GM18499 (cell line): ENCODE results near the gene CCL7.

ENCODE experiments used
- ATAC-seq: cut with Tn5 transposase; IDR thresholded peaks from one replicate; pipeline ENCODE4 v1.9.1; 2021; ENCODE audit warnings: moderate number of reproducible peaks; ENCODE audit not compliant: insufficient read depth, unreplicated experiment

Gene CCL7

GRCh38 chr17:34245351-34245905 is 24.6 kb upstream of the CCL7 start:
- ATAC-seq: no peak

GRCh38 chr17:34246446-34246845 is 23.6 kb upstream of the CCL7 start:
- ATAC-seq: no peak

DNA sequence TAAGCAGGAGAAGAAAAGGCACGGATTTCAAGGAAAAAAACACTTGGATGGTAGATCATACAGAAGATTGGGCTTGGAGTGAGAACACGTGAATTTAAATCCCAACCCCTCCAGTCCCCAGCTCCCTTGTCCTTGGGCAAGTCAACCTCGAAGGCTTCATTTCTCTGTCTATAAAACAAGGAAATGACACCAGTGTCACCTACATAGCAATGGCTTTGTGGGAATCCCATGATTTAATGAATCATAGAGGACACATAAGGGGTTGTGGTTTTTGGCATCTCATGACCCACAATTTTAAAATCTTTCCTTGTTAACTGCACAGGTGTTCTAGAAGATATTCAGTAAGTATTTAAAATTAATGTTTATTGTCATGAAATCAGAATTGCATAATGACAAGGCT is 23.1 kb upstream of the CCL7 start:
- ATAC-seq: no peak

- no peak for ATAC-seq
These were observed 21.5 kb upstream of the CCL7 start for GRCh38 chr17:34248511-34249024.

- no peak for ATAC-seq
These were observed 21.0 kb upstream of the CCL7 start for GRCh38 chr17:34249061-34249460.

DNA sequence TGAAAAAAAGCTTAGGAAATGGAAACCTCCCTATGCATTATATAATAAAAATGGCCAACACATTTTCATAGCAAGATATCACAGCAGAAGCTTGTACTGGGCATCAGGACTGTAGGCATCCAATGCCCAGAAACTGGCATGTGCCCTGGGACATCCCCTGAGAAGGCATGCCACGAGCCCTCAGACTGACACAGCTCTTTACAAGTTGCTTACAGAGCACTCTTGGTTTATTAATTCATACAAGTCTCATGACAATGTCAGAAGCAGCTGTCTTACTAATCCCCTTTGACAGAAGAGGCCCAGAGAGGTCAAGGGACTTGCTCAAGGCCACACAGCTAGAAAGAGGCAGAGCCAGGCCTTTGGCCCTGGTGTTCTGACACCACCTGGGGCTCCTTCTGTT is 20.5 kb upstream of the CCL7 start:
- no peak for ATAC-seq

GRCh38 chr17:34251186-34251585 is 18.8 kb upstream of the CCL7 start:
- ATAC-seq: no peak

DNA sequence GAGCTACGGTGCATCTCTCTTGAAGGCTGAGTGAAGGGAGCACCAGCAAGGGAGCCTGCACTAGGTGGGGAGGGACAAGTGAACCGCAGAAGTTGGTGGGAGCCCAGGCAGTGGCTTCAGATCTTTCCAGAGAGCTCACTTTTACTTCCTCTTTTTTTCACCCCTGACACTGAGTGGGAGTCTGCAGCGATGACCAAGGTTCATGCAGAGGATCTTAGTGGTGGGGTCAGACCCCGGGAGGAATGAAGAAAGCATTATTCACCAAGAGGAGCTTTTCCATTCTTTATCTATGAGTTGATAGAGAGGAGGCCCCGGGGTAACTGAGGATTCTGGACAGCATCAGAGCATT is 18.0 kb upstream of the CCL7 start:
- ATAC-seq: no peak

GRCh38 chr17:34252444-34253138 is 17.4 kb upstream of the CCL7 start:
- no peak for ATAC-seq

GRCh38 chr17:34253139-34253525 is 16.9 kb upstream of the CCL7 start:
- no peak for ATAC-seq

GRCh38 chr17:34254146-34254545 is 15.9 kb upstream of the CCL7 start:
- ATAC-seq: no peak

DNA sequence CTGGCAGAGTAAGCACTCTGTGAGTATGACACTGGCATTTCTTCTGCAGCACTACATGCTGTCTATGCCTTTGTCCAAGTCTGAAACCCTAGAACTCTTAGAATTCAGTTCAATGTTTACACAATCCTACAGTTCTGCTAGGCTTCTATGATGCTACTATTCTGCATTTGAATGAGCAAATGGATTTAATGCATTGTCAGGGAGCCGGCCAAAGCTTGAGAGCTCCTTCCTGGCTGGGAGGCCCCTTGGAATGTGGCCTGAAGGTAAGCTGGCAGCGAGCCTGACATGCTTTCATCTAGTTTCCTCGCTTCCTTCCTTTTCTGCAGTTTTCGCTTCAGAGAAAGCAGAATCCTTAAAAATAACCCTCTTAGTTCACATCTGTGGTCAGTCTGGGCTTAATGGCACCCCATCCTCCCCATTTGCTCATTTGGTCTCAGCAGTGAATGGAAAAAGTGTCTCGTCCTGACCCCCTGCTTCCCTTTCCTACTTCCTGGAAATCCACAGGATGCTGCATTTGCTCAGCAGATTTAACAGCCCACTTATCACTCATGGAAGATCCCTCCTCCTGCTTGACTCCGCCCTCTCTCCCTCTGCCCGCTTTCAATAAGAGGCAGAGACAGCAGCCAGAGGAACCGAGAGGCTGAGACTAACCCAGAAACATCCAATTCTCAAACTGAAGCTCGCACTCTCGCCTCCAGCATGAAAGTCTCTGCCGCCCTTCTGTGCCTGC is 15.2 kb upstream of the CCL7 start, which contains the start of gene CCL2:
Gene CCL2, plus strand, starts transcription at position 635 of the 730 bp plus-strand sequence. Its CDS starts 65 bp downstream, at position 700.
- ATAC-seq: no peak

DNA sequence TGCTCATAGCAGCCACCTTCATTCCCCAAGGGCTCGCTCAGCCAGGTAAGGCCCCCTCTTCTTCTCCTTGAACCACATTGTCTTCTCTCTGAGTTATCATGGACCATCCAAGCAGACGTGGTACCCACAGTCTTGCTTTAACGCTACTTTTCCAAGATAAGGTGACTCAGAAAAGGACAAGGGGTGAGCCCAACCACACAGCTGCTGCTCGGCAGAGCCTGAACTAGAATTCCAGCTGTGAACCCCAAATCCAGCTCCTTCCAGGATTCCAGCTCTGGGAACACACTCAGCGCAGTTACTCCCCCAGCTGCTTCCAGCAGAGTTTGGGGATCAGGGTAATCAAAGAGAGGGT is 14.7 kb upstream of the CCL7 start:
- no peak for ATAC-seq

DNA sequence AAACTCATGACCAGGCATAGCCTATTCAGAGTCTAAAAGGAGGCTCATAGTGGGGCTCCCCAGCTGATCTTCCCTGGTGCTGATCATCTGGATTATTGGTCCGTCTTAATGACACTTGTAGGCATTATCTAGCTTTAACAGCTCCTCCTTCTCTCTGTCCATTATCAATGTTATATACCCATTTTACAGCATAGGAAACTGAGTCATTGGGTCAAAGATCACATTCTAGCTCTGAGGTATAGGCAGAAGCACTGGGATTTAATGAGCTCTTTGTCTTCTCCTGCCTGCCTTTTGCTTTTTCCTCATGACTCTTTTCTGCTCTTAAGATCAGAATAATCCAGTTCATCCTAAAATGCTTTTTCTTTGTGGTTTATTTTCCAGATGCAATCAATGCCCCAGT is 14.2 kb upstream of the CCL7 start:
- ATAC-seq: no peak

- ATAC-seq: no peak
These were observed 12.6 kb upstream of the CCL7 start for GRCh38 chr17:34257299-34257985.

DNA sequence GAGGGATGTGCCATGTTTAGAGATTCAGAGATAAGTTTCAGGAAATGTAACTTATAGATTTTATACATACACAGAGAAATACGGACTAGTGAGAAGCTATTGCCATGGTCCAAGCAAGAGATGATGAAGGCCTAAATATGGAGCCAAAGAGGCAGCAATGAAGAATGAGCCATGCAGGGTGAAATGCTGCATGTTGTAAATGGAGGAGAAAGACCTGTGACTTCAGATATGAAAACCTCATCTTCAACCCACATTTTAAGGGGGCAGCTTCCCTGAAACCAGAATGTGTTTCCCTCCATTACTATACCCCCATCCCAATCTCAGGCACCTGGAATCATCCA is 12.1 kb upstream of the CCL7 start:
- no peak for ATAC-seq

DNA sequence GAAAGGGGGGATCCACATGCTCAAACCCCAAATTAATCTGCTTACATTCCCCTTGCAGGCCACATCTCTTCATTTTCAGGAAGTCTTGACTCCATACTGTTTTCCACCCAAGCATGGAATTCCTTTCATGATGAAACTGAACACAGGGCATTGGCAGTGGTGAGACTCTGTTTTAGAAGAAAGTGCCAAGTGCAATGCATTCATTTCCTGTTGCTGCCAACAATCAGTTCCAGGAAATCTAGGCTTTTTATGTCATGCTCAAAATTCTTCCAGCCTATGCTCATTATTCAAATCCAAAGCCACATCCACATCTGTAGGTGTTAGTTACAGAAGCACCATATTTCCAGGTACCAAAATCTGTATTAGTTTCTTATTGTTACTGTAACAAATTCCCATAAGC is 10.9 kb upstream of the CCL7 start:
- no peak for ATAC-seq

DNA sequence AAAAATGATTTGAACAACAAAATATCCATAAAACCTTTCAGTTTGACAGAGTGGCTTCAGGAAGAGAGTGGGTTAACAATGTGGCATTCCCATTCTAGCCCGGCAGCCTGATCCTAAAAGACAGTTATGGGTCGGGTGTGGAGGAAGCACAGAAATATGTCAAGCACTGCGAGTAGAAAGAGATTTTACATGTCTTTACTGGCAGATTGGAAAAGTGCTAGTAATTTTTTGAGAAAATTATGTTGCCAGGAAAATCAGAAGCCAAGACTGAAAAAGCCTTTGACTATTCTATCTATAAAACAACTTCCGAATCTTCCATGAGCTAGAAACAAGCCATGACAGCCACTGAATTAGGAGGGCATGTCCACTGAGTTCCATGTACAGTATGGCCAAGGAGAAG is 9.2 kb upstream of the CCL7 start:
- ATAC-seq: no peak

- no peak for ATAC-seq
These were observed 8.3 kb upstream of the CCL7 start for GRCh38 chr17:34261568-34262337.

DNA sequence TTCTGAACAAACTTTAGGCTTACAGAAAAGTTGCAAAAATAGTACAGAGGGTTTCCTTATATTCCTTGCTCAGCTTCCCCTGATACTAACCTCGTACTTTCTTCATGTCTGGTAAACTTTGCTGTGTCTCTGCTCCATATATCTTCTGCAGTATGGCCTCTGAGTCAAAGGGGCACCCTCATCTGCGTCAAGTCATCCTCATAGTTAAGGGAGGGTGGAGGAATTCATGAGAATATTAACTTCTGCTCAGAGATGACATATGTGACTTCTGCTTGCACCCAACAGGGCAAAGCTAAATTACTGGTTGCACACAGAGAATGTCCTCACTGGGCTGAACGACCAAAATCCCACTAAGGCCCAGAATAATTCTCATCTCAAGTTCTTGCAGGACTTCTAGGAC is 4.3 kb upstream of the CCL7 start:
- ATAC-seq: no peak
